Naive thymus-derived CD8-positive, alpha-beta T cell (primary cell): ENCODE results near the gene AKR1C8. TPM values are rescaled to one million over a fixed set of nuclear protein-coding genes. Genes with fewer than 3 reads are reported as not detected.
"Not testable (repeated sequence)": the region's sequence is repeated elsewhere in the genome, so short reads cannot be mapped to it uniquely, and the experiment has no call there.

Source experiments
- ATAC-seq, 2 donors: fragments of 150-1000 bp; cut with Tn5 transposase in 1 of 2; sonication (Bioruptor Pico), chemical (Tn5 transposase) in 1 of 2; 1 replicate in 1 of 2; 2 replicates in 1 of 2; pipeline ENCODE4 v1.10.0; 2021; ENCODE audit warnings: mild to moderate bottlenecking in 2 of 2, moderate library complexity in 2 of 2
- POLR2A ChIA-PET: fragments of 350-600 bp; sonication (Branson Sonifier 250); formaldehyde crosslinking; loops from one replicate; lab custom pipeline; 2021; ENCODE audit warnings: antibody characterized with exemption; lab: Charles Lee
- DNase-seq, 10 donors: peaks; one replicate each; pipeline versions ENCODE4 v3.0.0 to v3.0.0-alpha.2; 2020 to 2022
- H3K27ac Mint-ChIP-seq, 10 donors: one replicate each; pipeline ENCODE4 v1.8.0; 2020 to 2022; ENCODE audit warnings: mild to moderate bottlenecking in 10 of 10, mixed read lengths in 10 of 10, moderate library complexity in 4 of 10, inconsistent platforms in 1 of 10
- H3K27me3 Mint-ChIP-seq, 5 donors: one replicate each; pipeline ENCODE4 v1.8.0; 2021 to 2022; ENCODE audit warnings: mixed read lengths in 5 of 5
- H3K36me3 Mint-ChIP-seq, 3 donors: one replicate each; pipeline ENCODE4 v1.8.0; 2020 to 2022; ENCODE audit warnings: mixed read lengths in 3 of 3, mild to moderate bottlenecking in 2 of 3, inconsistent platforms in 1 of 3
- H3K4me1 Mint-ChIP-seq, 4 donors: one replicate each; pipeline ENCODE4 v1.8.0; 2021 to 2022; ENCODE audit warnings: mixed read lengths in 4 of 4
- H3K4me3 Mint-ChIP-seq, 10 donors: one replicate each; pipeline ENCODE4 v1.8.0; 2020 to 2022; ENCODE audit warnings: mild to moderate bottlenecking in 10 of 10, mixed read lengths in 10 of 10, moderate library complexity in 6 of 10, inconsistent platforms in 1 of 10
- H3K9me3 Mint-ChIP-seq, 9 donors: one replicate each; pipeline ENCODE4 v1.8.0; 2020 to 2022; ENCODE audit warnings: mixed read lengths in 9 of 9, mild to moderate bottlenecking in 3 of 9, inconsistent platforms in 1 of 9, moderate library complexity in 1 of 9
- polyA plus RNA-seq, 3 donors: library from polyadenylated mRNA; unstranded; fragments of 300-500 nt; fragmentation: Illumina TruSeq; gene quantifications; one replicate each; pipeline ENCODE4 v1.2.3, GENCODE V29; 2021
- total RNA-seq, 8 experiments: library from RNA in 2 of 8; stranded (reverse) in 2 of 8; gene quantifications; one replicate each; pipeline ENCODE4 v1.2.3 and lab custom pipeline; 2021 to 2026

Gene AKR1C8
- total and polyA plus RNA-seq, 5 experiments from 2014 or later: 1.1 to 1.3 TPM; not detected in 3

- Mint-ChIP-seq H3K4me1 (no peaks in the 10 kb centered on the region), H3K27ac (no peak overlapping the region), H3K27me3 (peaks cover 0 to 5% (median 2%) of the 10 kb centered on the region in 5 donors), H3K9me3 (peaks cover 0 to 22% (median under 1%) of the 10 kb centered on the region in 9 donors), H3K36me3 (peaks cover 0 to 18% (median 0%) of the 10 kb centered on the region in 3 donors), H3K4me3 (no peak overlapping the region)
- no peak for DNase-seq
- no peak for ATAC-seq
- POLR2A ChIA-PET: no interaction called here
These were observed 27.4 kb downstream of the AKR1C8 start for GRCh38 chr10:5157501-5157900.

- Mint-ChIP-seq H3K4me3 (no peak overlapping the region), H3K27ac (no peak overlapping the region), H3K27me3 (peaks cover 0 to 5% (median 0%) of the 10 kb centered on the region in 5 donors), H3K36me3 (peaks cover 0 to 8% (median 3%) of the 10 kb centered on the region in 3 donors), H3K9me3 (peaks cover 0 to 11% (median 3%) of the 10 kb centered on the region in 9 donors), H3K4me1 (no peaks in the 10 kb centered on the region)
- ATAC-seq (no peak), DNase-seq (no peak)
- POLR2A ChIA-PET: no interaction called here
These were observed 29.0 kb downstream of the AKR1C8 start for GRCh38 chr10:5155951-5156350.

GRCh38 chr10:5151076-5151475 lies 33.9 kb downstream of the AKR1C8 start:
- H3K4me3 Mint-ChIP-seq: no peak overlapping the region
- ATAC-seq: no peak
- H3K36me3 Mint-ChIP-seq: peaks cover 0 to 9% (median 5%) of the 10 kb centered on the region in 3 donors
- DNase-seq: no peak
- POLR2A ChIA-PET: no interaction called here
- peaks cover 0 to 19% (median 8%) of the 10 kb centered on the region in 9 donors for H3K9me3 Mint-ChIP-seq
- H3K27ac Mint-ChIP-seq: no peak overlapping the region
- H3K4me1 Mint-ChIP-seq: no peaks in the 10 kb centered on the region
- H3K27me3 Mint-ChIP-seq: no peaks in the 10 kb centered on the region

- Mint-ChIP-seq H3K4me1 (no peaks in the 10 kb centered on the region), H3K4me3 (no peak overlapping the region), H3K27me3 (no peaks in the 10 kb centered on the region), H3K9me3 (peaks cover 0 to 19% (median 9%) of the 10 kb centered on the region in 9 donors), H3K36me3 (peaks cover 0 to 9% (median 5%) of the 10 kb centered on the region in 3 donors), H3K27ac (no peak overlapping the region)
- DNase-seq (no peak), ATAC-seq (no peak)
- POLR2A ChIA-PET: no interaction called here
These were observed 36.3 kb downstream of the AKR1C8 start for GRCh38 chr10:5148678-5149032.

DNA sequence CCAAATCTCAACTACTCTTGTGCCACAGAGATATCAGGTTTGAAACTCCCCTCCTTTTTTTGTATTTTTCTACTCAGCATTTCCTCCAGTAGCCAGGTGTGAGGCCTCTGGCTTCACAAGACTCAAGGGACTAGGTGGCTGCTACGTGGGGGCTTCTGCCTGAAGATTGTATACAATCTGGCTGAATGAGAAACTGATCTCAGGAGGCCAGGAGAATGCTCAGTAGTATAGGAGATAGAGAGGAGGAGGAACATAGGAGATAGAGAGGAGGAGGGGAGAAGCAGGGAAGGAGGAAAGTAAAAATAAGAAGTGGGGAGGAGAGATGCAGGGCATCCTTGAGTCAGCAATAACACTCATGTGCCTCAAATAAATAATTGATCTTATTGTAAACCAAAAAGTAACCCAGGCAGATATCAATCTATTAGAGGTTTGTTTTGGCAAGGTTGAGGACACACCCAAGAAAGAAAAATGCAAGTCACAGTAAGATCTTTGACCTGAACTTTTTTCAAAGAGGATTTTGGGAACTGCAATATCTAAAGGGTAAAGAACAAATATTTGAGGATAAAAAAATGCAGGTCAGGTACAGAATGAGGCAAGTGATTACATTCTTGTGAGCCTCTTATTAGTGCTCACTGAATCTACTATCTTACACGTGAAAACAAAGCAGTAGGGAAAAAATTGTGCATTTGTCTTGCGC lies 36.8 kb downstream of the AKR1C8 start:
- no peaks in the 10 kb centered on the region for H3K4me1 Mint-ChIP-seq
- ATAC-seq: no peak
- POLR2A ChIA-PET: no interaction called here
- no peak overlapping the region for H3K4me3 Mint-ChIP-seq
- no peaks in the 10 kb centered on the region for H3K27me3 Mint-ChIP-seq
- DNase-seq: no peak
- H3K9me3 Mint-ChIP-seq: peaks cover 0 to 19% (median 9%) of the 10 kb centered on the region in 9 donors
- no peak overlapping the region for H3K27ac Mint-ChIP-seq
- H3K36me3 Mint-ChIP-seq: peaks cover 0 to 9% (median 5%) of the 10 kb centered on the region in 3 donors

DNA sequence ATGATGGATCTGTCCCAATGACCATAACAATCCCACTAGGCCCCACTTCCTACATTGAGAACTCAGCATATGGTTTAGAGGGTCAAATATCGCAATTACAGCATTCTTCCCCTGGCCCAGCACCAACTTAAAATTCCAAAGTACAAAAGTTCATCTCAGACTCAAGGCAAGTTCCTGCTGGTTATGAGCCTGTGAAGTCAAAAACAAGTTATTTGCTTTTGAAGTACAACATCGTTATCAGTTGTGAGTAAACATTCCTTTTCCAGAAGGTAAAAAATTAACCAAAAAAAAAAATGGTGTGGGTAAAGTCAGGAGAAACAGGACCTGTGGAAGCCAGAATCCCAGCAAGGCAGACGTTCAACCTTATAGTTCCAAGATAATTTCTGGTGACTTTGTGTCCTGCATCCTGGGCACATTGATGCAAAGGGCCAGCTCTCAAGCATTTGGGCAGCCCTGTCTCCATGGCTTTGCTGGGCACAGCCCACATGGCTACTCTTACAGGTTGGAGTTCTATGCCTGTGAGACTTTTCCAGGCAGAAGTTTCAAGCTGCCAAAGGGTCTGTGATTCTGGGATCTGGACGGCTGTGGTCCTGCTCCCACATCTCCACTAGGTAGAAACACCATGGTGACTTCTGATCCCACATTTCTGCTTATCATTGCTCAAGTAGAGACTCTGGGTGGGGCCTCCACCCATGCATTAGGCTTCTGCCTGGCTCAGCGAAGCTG lies 37.5 kb downstream of the AKR1C8 start:
- Mint-ChIP-seq H3K4me3 (no peak overlapping the region), H3K36me3 (peaks cover 0 to 9% (median 5%) of the 10 kb centered on the region in 3 donors), H3K9me3 (peaks cover 0 to 19% (median 8%) of the 10 kb centered on the region in 9 donors), H3K4me1 (no peaks in the 10 kb centered on the region), H3K27ac (no peak overlapping the region), H3K27me3 (no peaks in the 10 kb centered on the region)
- DNase-seq (no peak), ATAC-seq (no peak)
- POLR2A ChIA-PET: no interaction called here

DNA sequence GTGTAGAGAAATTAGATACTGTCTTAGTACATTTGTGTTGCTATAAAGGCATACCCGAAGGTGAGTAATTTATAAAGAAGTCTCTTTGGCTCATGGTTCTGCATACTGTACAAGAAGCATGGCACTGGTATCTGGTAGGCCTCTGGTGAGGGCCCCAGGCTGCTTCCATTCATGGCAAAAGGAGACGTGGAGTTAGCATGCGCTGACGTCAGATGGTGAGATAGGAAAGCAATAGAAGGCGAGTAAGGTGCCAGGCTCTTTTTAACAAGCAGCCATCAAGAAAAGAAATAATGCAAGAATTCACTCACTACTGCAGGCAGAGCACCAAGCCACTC lies 38.1 kb downstream of the AKR1C8 start:
- peaks cover 0 to 9% (median 5%) of the 10 kb centered on the region in 3 donors for H3K36me3 Mint-ChIP-seq
- no peaks in the 10 kb centered on the region for H3K27me3 Mint-ChIP-seq
- H3K27ac Mint-ChIP-seq: no peak overlapping the region
- POLR2A ChIA-PET: no interaction called here
- H3K4me3 Mint-ChIP-seq: no peak overlapping the region
- ATAC-seq (no peak), DNase-seq (no peak)
- H3K4me1 Mint-ChIP-seq: no peaks in the 10 kb centered on the region
- H3K9me3 Mint-ChIP-seq: peaks cover 0 to 19% (median 8%) of the 10 kb centered on the region in 9 donors

DNA sequence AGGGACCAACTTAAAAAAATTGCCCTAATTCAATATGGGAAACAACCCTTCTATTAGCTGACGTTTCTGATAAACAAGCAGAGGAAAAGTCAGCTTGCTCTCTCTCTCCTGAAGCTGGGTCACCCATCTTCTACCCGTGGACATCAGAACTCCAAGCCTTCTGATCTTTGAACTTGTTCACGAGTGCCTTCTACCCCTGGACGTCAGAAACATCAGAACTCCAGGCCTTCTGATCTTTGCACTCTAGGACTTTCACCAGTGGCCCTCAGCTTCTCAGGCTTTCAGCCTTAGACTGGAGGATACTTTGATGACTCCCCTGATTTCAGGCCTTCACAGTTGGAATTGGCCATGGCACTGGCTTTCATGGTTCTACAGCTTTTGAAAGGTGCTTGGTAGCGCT lies 41.8 kb downstream of the AKR1C8 start:
- POLR2A ChIA-PET: no interaction called here
- Mint-ChIP-seq H3K4me3 (no peak overlapping the region), H3K9me3 (peaks cover 2 to 18% (median 10%) of the 10 kb centered on the region in 9 donors), H3K27me3 (peaks cover 0 to 1% (median 0%) of the 10 kb centered on the region in 5 donors), H3K36me3 (peaks cover 0 to 3% (median 0%) of the 10 kb centered on the region in 3 donors), H3K27ac (no peak overlapping the region), H3K4me1 (no peaks in the 10 kb centered on the region)
- DNase-seq (no peak), ATAC-seq (no peak)

DNA sequence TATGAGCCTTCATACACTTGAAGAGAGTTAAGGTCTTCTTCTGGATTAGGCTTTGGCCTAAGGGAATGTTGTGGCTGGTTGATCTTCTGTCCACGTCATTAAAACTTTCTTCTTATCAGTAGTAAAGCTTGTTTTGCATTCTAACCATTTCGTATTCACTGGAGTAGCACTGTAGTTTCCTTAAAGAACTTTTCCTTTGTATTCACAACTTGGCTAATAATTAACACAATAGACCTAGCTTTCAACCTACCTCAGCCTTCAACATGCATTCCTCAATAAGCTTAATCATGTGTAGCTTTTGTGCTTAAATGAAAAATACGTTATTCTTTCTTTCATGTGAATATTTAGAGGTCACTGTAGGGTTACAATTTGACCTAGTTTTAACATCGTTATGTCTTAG lies 42.8 kb downstream of the AKR1C8 start:
- H3K4me1 Mint-ChIP-seq: no peaks in the 10 kb centered on the region
- DNase-seq (no peak), ATAC-seq (no peak)
- H3K27me3 Mint-ChIP-seq: peaks cover 0 to 1% (median 0%) of the 10 kb centered on the region in 5 donors
- H3K4me3 Mint-ChIP-seq: no peak overlapping the region
- H3K36me3 Mint-ChIP-seq: peaks cover 0 to 12% (median 0%) of the 10 kb centered on the region in 3 donors
- no peak overlapping the region for H3K27ac Mint-ChIP-seq
- POLR2A ChIA-PET: no interaction called here
- H3K9me3 Mint-ChIP-seq: peaks cover 7 to 28% (median 17%) of the 10 kb centered on the region in 9 donors

GRCh38 chr10:5137699-5138098 lies 47.3 kb downstream of the AKR1C8 start:
- DNase-seq, POLR2A ChIA-PET, ATAC-seq, H3K27ac Mint-ChIP-seq, H3K27me3 Mint-ChIP-seq, H3K4me3 Mint-ChIP-seq, H3K4me1 Mint-ChIP-seq: not testable (repeated sequence)
- H3K36me3 Mint-ChIP-seq: peaks cover 0 to 15% (median 1%) of the 10 kb centered on the region in 3 donors
- peaks cover 14 to 48% (median 28%) of the 10 kb centered on the region in 9 donors for H3K9me3 Mint-ChIP-seq

- no peak for ATAC-seq
- Mint-ChIP-seq H3K27me3 (peaks cover 0 to 1% (median 0%) of the 10 kb centered on the region in 5 donors), H3K4me1 (no peaks in the 10 kb centered on the region), H3K27ac (no peak overlapping the region), H3K9me3 (peaks cover 14 to 48% (median 28%) of the 10 kb centered on the region in 9 donors), H3K36me3 (peaks cover 0 to 15% (median 1%) of the 10 kb centered on the region in 3 donors), H3K4me3 (no peak overlapping the region)
- DNase-seq: no peak
- POLR2A ChIA-PET: no interaction called here
These were observed 48.4 kb downstream of the AKR1C8 start for GRCh38 chr10:5136468-5137087.

DNA sequence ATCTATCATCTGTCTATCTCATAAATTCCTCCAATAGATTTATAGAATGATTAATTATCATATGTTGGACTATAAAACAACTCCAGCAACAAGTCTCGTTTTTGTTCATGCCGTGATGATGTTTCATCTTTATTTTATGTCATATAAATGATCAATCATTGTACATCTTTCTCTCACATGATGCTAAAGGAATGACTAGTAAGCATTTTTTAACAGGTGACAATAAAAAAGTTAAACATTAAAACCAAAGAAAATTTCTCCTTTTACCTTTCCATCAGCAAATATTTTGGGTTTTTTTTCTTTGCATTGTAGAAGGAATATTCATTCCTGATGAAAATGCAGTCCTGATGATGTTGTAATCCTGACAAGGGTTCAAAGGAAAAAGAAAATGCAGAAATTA lies 49.4 kb downstream of the AKR1C8 start:
- Mint-ChIP-seq H3K27me3 (peaks cover 0 to 1% (median 0%) of the 10 kb centered on the region in 5 donors), H3K9me3 (peaks cover 14 to 48% (median 28%) of the 10 kb centered on the region in 9 donors), H3K4me1 (no peaks in the 10 kb centered on the region), H3K36me3 (peaks cover 0 to 15% (median 1%) of the 10 kb centered on the region in 3 donors), H3K4me3 (no peak overlapping the region), H3K27ac (no peak overlapping the region)
- POLR2A ChIA-PET: no interaction called here
- no peak for ATAC-seq
- DNase-seq: no peak
